Coronary artery (tissue), 2 donors: ENCODE measurements around the gene PSMC3.
A peak's percentile ranks its signal among the peaks of the same experiment; 100 is the strongest.

ENCODE experiments used
- DNase-seq: peaks from one replicate; pipeline ENCODE4 v3.0.0-alpha.2; 2017; ENCODE audit warnings: low spot score
- H3K27ac ChIP-seq, 2 donors: fragments of 200-600 bp; sonication (generic); one replicate each; pipeline ENCODE4 v1.5.1; 2016 to 2019
- H3K4me3 ChIP-seq: fragments of 200-600 bp; sonication (generic); 2 replicates; pipeline ENCODE4 v1.5.1; 2016; ENCODE audit warnings: mild to moderate bottlenecking, moderate library complexity
- TF ChIP-seq, protein P1 (sequence below): fragments of 200-600 bp; sonication (generic); IDR thresholded peaks from one replicate; pipeline ENCODE4 v1.5.1; 2019; ENCODE audit warnings: antibody characterized with exemption

Gene PSMC3

DNA sequence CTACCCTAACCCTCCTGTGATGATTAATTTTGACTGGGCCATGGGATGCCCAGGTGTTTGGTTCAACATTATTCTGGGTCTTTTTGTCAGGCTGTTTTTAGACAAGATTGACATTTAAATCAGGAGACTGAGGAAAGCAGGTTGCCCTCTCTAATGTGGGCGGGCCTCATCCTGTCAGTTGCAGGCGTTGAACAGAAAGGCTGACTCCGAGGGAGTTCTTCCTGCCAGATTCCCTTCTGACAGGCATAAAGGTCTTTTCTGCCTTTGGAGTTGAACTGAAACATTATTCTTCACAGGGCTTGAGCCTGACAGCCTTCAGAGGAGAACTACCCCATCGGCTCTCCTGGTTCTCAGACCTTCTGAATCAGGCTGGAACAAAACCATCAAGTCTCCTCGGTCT, 4.3 kb upstream of the PSMC3 start:
- no peak overlapping the region for H3K27ac ChIP-seq
- no peak for DNase-seq
- TF ChIP-seq, protein P1, sequence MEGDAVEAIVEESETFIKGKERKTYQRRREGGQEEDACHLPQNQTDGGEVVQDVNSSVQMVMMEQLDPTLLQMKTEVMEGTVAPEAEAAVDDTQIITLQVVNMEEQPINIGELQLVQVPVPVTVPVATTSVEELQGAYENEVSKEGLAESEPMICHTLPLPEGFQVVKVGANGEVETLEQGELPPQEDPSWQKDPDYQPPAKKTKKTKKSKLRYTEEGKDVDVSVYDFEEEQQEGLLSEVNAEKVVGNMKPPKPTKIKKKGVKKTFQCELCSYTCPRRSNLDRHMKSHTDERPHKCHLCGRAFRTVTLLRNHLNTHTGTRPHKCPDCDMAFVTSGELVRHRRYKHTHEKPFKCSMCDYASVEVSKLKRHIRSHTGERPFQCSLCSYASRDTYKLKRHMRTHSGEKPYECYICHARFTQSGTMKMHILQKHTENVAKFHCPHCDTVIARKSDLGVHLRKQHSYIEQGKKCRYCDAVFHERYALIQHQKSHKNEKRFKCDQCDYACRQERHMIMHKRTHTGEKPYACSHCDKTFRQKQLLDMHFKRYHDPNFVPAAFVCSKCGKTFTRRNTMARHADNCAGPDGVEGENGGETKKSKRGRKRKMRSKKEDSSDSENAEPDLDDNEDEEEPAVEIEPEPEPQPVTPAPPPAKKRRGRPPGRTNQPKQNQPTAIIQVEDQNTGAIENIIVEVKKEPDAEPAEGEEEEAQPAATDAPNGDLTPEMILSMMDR: no peak
- no peak overlapping the region for H3K4me3 ChIP-seq

DNA sequence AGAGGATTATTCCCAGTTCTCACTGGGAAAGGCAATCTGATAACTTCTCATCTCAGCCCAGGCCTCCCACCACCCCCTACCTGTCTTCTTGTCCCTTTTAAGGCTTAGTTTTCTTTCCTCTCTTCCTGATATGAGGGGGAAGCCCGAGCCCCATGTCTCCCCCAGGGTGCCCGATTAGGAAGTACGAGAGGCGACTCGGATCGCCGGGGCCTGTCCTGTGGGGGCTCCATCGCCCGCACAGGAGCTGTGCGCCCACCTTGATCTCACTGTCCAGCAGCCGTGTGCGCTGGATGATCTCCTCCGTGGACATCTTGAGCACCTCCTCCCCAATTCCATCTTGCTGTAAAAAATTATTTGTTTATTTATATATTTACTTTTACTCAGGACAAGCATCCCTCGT, 628 bp downstream of the PSMC3 start:
- no peak for DNase-seq
- Histone ChIP-seq H3K27ac (peak overlapping the region; percentile 90 to 93), H3K4me3 (peak overlapping the region; percentile 91)
- TF ChIP-seq, protein P1: no peak

DNA sequence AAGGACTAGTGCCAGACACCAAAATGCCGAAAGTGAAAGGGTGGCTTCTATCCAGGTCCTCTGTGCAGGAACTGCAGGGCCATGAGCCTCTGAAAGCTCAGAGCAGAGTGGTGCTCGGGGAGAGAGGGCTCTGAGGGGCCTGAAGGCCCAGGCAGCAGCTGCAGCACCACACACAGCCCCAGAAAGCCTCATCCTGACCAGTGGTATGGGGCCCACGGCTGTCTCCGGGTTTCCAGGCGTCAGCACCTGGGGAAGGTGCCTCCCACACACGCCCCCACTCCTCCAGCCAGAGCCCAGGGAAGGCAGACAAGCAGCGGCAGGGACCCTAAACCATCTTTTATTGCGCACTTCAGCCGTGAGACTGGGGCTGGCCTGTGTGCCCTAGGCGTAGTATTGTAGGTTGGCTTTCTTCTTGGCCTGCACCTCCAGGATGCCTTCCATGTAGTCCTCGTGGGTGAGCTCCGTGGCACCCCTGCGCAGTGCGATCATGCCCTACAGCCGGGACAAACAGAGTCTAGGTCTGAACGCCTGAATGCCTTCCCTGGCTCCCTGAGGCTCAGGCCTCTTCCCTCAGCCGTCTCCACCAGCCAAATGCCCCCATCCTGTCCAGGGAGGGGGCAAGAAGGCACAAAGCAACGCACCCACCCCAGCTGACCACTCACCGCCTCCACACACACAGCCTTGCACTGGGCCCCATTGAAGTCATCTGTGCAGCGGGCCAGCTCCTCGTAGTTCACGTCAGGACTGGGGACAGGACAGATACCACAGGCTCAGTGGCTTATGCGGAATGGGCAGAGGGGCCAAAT, 7.6 kb downstream of the PSMC3 start:
- TF ChIP-seq, protein P1: no peak
- peak overlapping the region in 1 of 2 donors; percentile 2 for H3K27ac ChIP-seq
- no peak for DNase-seq
- no peak overlapping the region for H3K4me3 ChIP-seq

DNA sequence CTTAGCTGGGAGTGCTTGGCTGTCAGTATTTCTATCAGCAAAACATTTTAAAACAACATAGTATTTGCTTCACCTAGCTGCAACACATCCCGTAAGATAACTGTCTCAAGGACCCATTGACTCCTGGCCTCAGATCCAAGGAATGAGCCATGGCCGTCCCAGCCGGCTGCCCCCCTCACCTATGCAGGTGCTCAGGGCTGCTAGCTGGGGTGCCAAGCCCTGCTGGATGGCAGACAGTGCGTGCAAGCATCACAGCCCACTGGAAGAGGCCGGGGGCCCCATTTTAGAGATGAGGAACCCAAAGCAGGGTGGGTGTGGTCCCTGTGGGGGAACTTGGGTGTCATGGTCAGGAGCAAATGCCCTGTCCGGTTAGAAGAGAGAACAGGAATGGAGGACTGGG, 8.5 kb downstream of the PSMC3 start:
- TF ChIP-seq, protein P1: no peak
- DNase-seq: no peak
- Histone ChIP-seq H3K4me3 (no peak overlapping the region), H3K27ac (peak overlapping the region in 1 of 2 donors; percentile 2)

DNA sequence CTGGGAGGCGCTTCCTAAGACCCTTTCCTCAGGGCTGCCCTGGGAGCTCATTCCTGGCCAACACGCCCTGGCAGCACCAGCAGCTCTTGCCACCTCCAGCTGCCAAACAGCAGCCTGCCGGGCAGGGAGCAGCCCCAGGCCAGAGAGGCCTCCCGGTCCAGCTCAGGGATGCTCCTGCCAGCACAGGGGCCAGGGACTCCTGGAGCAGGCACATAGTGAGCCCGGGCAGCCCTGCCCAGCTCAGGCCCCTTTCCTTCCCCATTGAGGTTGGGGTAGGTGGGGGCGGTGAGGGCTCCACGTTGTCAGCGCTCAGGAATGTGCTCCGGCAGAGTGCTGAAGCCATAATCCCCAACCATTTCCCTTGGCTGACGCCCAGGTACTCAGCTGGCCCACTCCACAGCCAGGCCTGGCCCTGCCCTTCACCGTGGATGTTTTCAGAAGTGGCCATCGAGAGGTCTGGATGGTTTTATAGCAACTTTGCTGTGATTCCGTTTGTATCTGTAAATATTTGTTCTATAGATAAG, 10.2 kb downstream of the PSMC3 start:
- peak; percentile 93 for DNase-seq
- TF ChIP-seq, protein P1: no peak
- Histone ChIP-seq H3K27ac (peak overlapping the region; percentile 82 to 89), H3K4me3 (peak overlapping the region; percentile 11)

DNA sequence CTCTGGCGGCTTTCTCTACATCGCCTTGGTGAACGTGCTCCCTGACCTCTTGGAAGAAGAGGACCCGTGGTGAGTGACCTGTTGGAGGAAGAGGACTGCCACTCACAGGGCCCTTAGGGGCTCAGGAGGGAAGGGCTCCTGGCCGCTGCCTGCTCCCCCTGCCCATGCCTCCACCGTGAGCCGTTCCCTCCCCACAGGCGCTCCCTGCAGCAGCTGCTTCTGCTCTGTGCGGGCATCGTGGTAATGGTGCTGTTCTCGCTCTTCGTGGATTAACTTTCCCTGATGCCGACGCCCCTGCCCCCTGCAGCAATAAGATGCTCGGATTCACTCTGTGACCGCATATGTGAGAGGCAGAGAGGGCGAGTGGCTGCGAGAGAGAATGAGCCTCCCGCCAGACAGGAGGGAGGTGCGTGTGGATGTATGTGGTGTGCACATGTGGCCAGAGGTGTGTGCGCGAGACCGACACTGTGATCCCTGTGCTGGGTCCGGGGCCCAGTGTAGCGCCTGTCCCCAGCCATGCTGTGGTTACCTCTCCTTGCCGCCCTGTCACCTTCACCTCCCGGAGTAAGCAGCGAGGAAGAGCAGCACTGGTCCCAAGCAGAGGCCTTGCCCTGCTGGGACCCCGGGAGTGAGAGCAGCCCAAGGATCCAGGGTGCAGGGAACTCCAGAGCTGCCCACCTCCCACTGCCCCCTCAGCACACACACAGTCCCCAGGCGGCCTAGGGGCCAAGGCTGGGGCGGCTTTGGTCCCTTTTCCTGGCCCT, 11.0 kb downstream of the PSMC3 start:
- TF ChIP-seq, protein P1: no peak
- Histone ChIP-seq H3K4me3 (peak overlapping the region; percentile 11), H3K27ac (peak overlapping the region; percentile 82 to 89)
- no peak for DNase-seq
